Endodermal cell (in vitro differentiated cells): ENCODE data around the gene DOK3. TPM values are rescaled to one million over a fixed set of nuclear protein-coding genes. Genes with fewer than 3 reads are reported as not detected.
A peak's percentile ranks its signal among the peaks of the same experiment; 100 is the strongest.

Source experiments
- DNase-seq: peaks from one replicate; pipeline ENCODE4 v3.0.0-alpha.2; 2017
- H3K27ac ChIP-seq: 2 replicates; pipeline ENCODE4 v1.5.1; 2013; ENCODE audit warnings: mild to moderate bottlenecking, low read depth, low read length, moderate library complexity
- H3K27me3 ChIP-seq: 2 replicates; pipeline ENCODE4 v1.6.1; 2013; ENCODE audit warnings: mild to moderate bottlenecking, low read length, moderate library complexity; ENCODE audit not compliant: insufficient read depth, control insufficient read depth, poor library complexity, severe bottlenecking
- H3K36me3 ChIP-seq: 2 replicates; pipeline ENCODE4 v1.7.0; 2013; ENCODE audit warnings: mild to moderate bottlenecking, low read length, moderate library complexity; ENCODE audit not compliant: control insufficient read depth, insufficient read depth
- H3K4me1 ChIP-seq: one replicate; pipeline ENCODE4 v1.7.0; 2013; ENCODE audit warnings: low read length; ENCODE audit not compliant: control insufficient read depth, insufficient read depth
- H3K4me3 ChIP-seq: 2 replicates; pipeline ENCODE4 v1.5.1; 2013; ENCODE audit warnings: mild to moderate bottlenecking, low read length, moderate library complexity
- H3K9ac ChIP-seq: 2 replicates; pipeline ENCODE4 v1.6.1; 2013; ENCODE audit warnings: mild to moderate bottlenecking, low read length, moderate library complexity; ENCODE audit not compliant: poor library complexity, severe bottlenecking; ENCODE audit errors: extremely low read depth
- H3K9me3 ChIP-seq: 2 replicates; pipeline ENCODE4 v1.6.1; 2013; ENCODE audit warnings: mild to moderate bottlenecking, low read length, moderate library complexity; ENCODE audit not compliant: control insufficient read depth
- H3K27ac Mint-ChIP-seq: 2 replicates; pipeline ENCODE4 v1.8.0; 2020; ENCODE audit warnings: mixed read lengths
- H3K27me3 Mint-ChIP-seq: 2 replicates; pipeline ENCODE4 v1.8.0; 2021; ENCODE audit warnings: mild to moderate bottlenecking, mixed read lengths; ENCODE audit not compliant: insufficient read depth
- H3K36me3 Mint-ChIP-seq: 2 replicates; pipeline ENCODE4 v1.8.0; 2020; ENCODE audit warnings: low read depth, mixed read lengths
- H3K4me1 Mint-ChIP-seq: 2 replicates; pipeline ENCODE4 v1.8.0; 2020; ENCODE audit warnings: mixed read lengths
- H3K4me3 Mint-ChIP-seq: 2 replicates; pipeline ENCODE4 v1.8.0; 2020; ENCODE audit warnings: mild to moderate bottlenecking, moderate library complexity, mixed read lengths
- H3K9me3 Mint-ChIP-seq: 2 replicates; pipeline ENCODE4 v1.8.0; 2020; ENCODE audit warnings: mild to moderate bottlenecking, mixed read lengths
- WGBS, 2 experiments: methylation state at CpG; one replicate each; pipeline versions ENCODE4 v1.1.5 to v1.1.7; 2013; ENCODE audit warnings: missing lambda C conversion rate in 2 of 2, mixed read lengths in 1 of 2; ENCODE audit not compliant: insufficient coverage in 1 of 2, insufficient read length in 1 of 2; 5-methylcytosine and 5-hydroxymethylcytosine counted together
- total RNA-seq, 2 donors: library from RNA; stranded (reverse); fragmentation: NEBNext Ultra II Directional in 1 of 2; extraction: Animal tissue kit (Norgen Biotek cat#: 25700) in 1 of 2; gene quantifications; 2 replicates in 1 of 2; 3 replicates in 1 of 2; pipeline ENCODE4 v1.2.1, GENCODE V29; 2021
- TF ChIP-seq, protein P1 (sequence below): fragments of 200-600 bp; sonication (generic); conservative IDR thresholded peaks from 2 replicates; pipeline ENCODE4 v1.5.0; 2021; ENCODE audit warnings: antibody characterized with exemption, mild to moderate bottlenecking

DOK3 gene
- total RNA-seq, 2 donors from 2014 or later, result 2.1 to 7.7 TPM

DNA sequence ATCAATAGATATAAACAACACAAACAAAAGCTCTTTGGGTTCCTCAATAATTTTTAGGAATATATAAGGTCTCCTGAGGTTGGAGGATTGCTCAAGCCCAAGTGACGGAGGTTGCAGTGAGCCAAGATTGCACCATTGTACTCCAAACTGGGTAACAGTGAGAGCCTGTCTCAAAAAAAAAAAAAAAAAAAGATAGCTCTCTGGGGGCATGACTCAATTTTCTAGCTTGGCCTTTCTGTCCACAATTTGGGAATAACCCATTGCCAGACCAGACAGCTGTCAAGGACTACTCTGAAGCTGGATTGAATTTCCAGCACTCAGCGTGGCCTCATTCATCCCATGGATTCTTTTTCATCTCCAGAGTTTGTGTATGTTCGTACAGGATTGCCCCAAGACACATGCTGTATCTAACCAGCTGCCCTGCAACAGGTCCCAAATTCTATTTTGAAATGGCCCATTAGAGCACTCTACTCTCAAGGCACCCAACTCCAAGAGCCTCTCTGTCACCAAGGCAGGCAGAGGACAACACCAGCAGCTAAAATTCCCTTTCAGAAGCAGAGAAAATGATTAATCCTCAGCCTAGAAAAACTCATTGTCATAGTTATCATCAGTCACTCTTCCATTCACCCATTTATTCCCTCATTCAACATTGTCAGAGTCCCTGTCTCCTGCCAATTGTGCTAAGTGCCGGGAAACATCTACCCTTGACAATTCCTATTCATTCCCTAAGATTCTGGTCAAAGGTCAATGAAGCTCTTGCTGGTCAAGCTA is 36.0 kb upstream of the DOK3 start:
- Histone ChIP-seq H3K4me3 (peak overlapping the region; percentile 30), H3K9me3 (no peaks in the 10 kb centered on the region), H3K36me3 (peaks cover 56% of the 10 kb centered on the region), H3K27ac (peak overlapping the region; percentile 25), H3K9ac (no peak overlapping the region), H3K4me1 (peaks cover 27% of the 10 kb centered on the region), H3K27me3 (no peaks in the 10 kb centered on the region)
- WGBS, 2 experiments, result 83 to 87% methylated on average over 3 to 4 of the region's 4 CpGs
- peaks cover 37% of the 10 kb centered on the region for H3K4me1 Mint-ChIP-seq
- H3K4me3 Mint-ChIP-seq, result peak overlapping the region; percentile 24
- no peak for DNase-seq
- H3K27ac Mint-ChIP-seq, result peak overlapping the region; percentile 86
- TF ChIP-seq, protein P1, sequence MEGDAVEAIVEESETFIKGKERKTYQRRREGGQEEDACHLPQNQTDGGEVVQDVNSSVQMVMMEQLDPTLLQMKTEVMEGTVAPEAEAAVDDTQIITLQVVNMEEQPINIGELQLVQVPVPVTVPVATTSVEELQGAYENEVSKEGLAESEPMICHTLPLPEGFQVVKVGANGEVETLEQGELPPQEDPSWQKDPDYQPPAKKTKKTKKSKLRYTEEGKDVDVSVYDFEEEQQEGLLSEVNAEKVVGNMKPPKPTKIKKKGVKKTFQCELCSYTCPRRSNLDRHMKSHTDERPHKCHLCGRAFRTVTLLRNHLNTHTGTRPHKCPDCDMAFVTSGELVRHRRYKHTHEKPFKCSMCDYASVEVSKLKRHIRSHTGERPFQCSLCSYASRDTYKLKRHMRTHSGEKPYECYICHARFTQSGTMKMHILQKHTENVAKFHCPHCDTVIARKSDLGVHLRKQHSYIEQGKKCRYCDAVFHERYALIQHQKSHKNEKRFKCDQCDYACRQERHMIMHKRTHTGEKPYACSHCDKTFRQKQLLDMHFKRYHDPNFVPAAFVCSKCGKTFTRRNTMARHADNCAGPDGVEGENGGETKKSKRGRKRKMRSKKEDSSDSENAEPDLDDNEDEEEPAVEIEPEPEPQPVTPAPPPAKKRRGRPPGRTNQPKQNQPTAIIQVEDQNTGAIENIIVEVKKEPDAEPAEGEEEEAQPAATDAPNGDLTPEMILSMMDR, result no peak
- peaks cover 31% of the 10 kb centered on the region for H3K36me3 Mint-ChIP-seq
- no peaks in the 10 kb centered on the region for H3K9me3 Mint-ChIP-seq
- no peaks in the 10 kb centered on the region for H3K27me3 Mint-ChIP-seq

DNA sequence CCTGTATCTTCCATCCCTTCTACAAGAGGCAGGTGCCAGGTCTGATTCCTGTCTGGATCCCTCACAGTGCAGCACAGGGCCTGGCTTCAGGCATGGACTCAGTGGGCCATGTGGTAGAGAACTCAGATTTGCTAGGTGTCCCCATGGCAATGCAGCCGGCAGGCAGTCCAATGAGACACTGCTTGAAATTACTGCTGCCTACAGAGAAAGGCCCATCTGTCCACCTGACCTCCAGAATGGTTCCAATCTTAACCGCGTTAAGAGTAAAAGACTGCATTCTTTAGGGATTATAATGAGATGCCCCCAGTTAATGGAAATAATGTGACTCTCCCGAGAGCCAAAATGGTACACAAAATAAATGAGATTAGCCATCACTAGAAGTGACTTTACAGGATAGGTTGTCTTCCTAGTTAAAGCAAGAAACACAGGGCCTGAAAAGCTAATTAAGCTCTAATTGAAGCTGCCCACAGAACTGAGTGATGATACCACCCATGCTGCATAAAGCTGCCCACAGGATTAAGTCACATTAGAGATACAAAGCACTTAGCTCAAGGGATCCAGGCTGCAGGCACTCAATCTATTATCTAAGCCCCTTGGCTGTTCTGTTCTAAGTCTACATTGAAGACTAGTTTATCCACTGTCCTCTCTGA is 33.3 kb upstream of the DOK3 start:
- no peak overlapping the region for H3K27ac Mint-ChIP-seq
- H3K27me3 Mint-ChIP-seq, result no peaks in the 10 kb centered on the region
- Histone ChIP-seq H3K9ac (no peak overlapping the region), H3K9me3 (no peaks in the 10 kb centered on the region), H3K4me3 (no peak overlapping the region), H3K27me3 (no peaks in the 10 kb centered on the region), H3K36me3 (peaks cover 67% of the 10 kb centered on the region), H3K27ac (no peak overlapping the region), H3K4me1 (peaks cover 27% of the 10 kb centered on the region)
- TF ChIP-seq, protein P1, result no peak
- 90 to 96% methylated on average over 4 of the region's 4 CpGs for whole genome bisulfite sequencing, 2 experiments
- no peak for DNase-seq
- H3K4me3 Mint-ChIP-seq, result no peak overlapping the region
- H3K4me1 Mint-ChIP-seq, result peaks cover 26% of the 10 kb centered on the region
- H3K9me3 Mint-ChIP-seq, result no peaks in the 10 kb centered on the region
- H3K36me3 Mint-ChIP-seq, result peaks cover 43% of the 10 kb centered on the region

DNA sequence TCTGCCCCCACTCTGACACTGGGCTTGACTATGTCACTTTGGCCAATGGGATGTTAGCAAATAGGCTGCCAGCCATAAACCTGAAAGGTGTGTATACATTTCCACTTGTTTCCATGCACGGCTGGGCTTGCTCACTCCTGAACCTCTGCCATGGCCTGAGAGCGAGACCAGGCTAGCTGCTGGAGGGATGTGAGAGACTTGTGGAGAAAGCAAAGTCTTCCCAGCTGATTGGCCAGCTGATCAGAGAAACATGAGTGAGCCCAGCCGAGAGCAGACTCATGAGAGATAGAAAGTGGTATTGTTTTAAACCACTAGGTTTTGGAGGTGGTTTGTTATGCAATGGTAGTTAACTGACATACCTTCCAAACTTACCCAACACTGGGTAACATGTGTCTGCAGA is 30.8 kb upstream of the DOK3 start:
- Mint-ChIP-seq H3K4me1 (peaks cover 10% of the 10 kb centered on the region), H3K36me3 (peaks cover 48% of the 10 kb centered on the region), H3K27ac (no peak overlapping the region), H3K9me3 (no peaks in the 10 kb centered on the region), H3K4me3 (no peak overlapping the region), H3K27me3 (no peaks in the 10 kb centered on the region)
- peak; percentile 42 for DNase-seq
- Histone ChIP-seq H3K9me3 (no peaks in the 10 kb centered on the region), H3K36me3 (peaks cover 85% of the 10 kb centered on the region), H3K4me3 (no peak overlapping the region), H3K4me1 (peaks cover 16% of the 10 kb centered on the region), H3K9ac (no peak overlapping the region), H3K27me3 (no peaks in the 10 kb centered on the region), H3K27ac (no peak overlapping the region)
- TF ChIP-seq, protein P1, result no peak
- WGBS, 2 experiments, result 87 to 94% methylated on average over 2 to 3 of the region's 3 CpGs
